ENCODE data around the gene SZT2.

DNA sequence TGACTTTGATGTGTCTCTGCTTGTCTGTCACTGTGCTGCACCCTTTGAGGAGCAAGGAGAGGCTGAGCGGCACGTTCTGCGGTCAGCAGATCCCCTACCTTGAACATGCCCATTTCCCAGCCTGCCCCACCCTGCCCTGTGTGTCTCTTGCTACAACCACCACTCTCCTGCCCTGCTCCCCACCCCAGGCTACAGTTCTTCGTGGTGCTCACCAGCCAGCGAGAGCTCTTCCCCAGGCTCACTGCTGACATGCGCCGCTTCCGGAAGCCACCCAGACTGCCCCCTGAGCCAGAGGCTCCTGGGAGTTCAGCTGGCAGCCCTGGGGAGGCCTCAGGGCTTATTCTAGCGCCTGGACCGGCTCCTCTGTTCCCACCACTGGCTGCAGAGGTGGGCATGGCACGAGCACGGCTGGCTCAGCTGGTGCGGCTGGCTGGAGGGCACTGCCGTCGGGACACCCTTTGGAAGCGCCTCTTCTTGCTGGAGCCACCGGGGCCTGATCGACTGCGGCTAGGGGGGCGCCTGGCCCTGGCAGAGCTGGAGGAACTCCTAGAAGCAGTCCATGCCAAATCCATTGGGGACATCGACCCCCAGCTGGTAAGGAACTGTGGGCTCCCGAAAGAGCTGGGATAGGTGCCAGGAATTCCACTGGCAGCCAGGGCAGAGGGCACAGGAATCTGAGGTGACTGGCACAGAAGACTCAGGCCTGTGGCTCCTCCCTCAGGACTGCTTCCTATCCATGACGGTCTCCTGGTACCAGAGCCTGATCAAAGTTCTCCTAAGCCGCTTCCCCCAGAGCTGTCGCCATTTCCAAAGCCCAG, 58.4 kb downstream of the SZT2 start:
- TF ChIP-seq, protein P1, sequence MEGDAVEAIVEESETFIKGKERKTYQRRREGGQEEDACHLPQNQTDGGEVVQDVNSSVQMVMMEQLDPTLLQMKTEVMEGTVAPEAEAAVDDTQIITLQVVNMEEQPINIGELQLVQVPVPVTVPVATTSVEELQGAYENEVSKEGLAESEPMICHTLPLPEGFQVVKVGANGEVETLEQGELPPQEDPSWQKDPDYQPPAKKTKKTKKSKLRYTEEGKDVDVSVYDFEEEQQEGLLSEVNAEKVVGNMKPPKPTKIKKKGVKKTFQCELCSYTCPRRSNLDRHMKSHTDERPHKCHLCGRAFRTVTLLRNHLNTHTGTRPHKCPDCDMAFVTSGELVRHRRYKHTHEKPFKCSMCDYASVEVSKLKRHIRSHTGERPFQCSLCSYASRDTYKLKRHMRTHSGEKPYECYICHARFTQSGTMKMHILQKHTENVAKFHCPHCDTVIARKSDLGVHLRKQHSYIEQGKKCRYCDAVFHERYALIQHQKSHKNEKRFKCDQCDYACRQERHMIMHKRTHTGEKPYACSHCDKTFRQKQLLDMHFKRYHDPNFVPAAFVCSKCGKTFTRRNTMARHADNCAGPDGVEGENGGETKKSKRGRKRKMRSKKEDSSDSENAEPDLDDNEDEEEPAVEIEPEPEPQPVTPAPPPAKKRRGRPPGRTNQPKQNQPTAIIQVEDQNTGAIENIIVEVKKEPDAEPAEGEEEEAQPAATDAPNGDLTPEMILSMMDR (conservative IDR thresholded peaks at IDR 0.05): no peak
- no peak for TF ChIP-seq EZH2 (IDR thresholded peaks at IDR 0.05; ENCODE audit: low read depth)
